ENCODE measurements around the gene ACTG2. TPM values are rescaled to one million over a fixed set of nuclear protein-coding genes. Genes with fewer than 3 reads are reported as not detected.

Gene ACTG2
- total RNA-seq, 1 donor from 2014 or later, result not detected

GRCh38 chr2:73896362-73897239, 3.8 kb downstream of the ACTG2 start:
- Mint-ChIP-seq H3K4me3 (ENCODE audit: unreplicated experiment) (no peak overlapping the region), H3K36me3 (ENCODE audit: unreplicated experiment) (no peaks in the 10 kb centered on the region), H3K27ac (ENCODE audit: unreplicated experiment) (no peak overlapping the region), H3K27me3 (ENCODE audit: unreplicated experiment) (peaks cover 4% of the 10 kb centered on the region), H3K9me3 (ENCODE audit: unreplicated experiment) (peaks cover 2% of the 10 kb centered on the region), H3K4me1 (ENCODE audit: low read depth, unreplicated experiment) (peaks cover 2% of the 10 kb centered on the region)
- TF ChIP-seq, protein P1, sequence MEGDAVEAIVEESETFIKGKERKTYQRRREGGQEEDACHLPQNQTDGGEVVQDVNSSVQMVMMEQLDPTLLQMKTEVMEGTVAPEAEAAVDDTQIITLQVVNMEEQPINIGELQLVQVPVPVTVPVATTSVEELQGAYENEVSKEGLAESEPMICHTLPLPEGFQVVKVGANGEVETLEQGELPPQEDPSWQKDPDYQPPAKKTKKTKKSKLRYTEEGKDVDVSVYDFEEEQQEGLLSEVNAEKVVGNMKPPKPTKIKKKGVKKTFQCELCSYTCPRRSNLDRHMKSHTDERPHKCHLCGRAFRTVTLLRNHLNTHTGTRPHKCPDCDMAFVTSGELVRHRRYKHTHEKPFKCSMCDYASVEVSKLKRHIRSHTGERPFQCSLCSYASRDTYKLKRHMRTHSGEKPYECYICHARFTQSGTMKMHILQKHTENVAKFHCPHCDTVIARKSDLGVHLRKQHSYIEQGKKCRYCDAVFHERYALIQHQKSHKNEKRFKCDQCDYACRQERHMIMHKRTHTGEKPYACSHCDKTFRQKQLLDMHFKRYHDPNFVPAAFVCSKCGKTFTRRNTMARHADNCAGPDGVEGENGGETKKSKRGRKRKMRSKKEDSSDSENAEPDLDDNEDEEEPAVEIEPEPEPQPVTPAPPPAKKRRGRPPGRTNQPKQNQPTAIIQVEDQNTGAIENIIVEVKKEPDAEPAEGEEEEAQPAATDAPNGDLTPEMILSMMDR (IDR thresholded peaks at IDR 0.05; ENCODE audit: partially characterized antibody, unreplicated experiment), result no peak
- no peak for DNase-seq

DNA sequence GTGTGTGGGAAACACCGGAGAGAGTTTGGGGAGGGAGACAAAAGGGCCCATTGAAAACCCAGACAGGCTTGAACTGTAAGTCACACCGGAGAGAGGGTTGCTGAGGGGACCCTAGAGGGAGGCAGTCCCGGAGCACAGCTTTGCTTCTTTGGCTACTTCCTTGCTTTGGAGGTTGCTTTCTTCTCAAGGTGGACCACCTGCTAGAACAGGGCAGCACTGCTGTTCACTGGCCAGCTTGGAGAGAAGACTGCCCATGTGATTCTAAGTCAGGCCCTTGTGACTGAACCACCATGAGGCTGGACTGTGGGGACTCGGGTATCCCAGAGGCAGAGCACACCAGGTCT, 4.4 kb downstream of the ACTG2 start:
- no peak for DNase-seq
- no peak overlapping the region for H3K27ac Mint-ChIP-seq (ENCODE audit: unreplicated experiment)
- H3K4me3 Mint-ChIP-seq (ENCODE audit: unreplicated experiment), result no peak overlapping the region
- TF ChIP-seq, protein P1 (IDR thresholded peaks at IDR 0.05; ENCODE audit: partially characterized antibody, unreplicated experiment), result no peak
- peaks cover 2% of the 10 kb centered on the region for H3K4me1 Mint-ChIP-seq (ENCODE audit: low read depth, unreplicated experiment)
- peaks cover 4% of the 10 kb centered on the region for H3K9me3 Mint-ChIP-seq (ENCODE audit: unreplicated experiment)
- no peaks in the 10 kb centered on the region for H3K36me3 Mint-ChIP-seq (ENCODE audit: unreplicated experiment)
- peaks cover 3% of the 10 kb centered on the region for H3K27me3 Mint-ChIP-seq (ENCODE audit: unreplicated experiment)

- Mint-ChIP-seq H3K27ac (ENCODE audit: unreplicated experiment) (no peak overlapping the region), H3K4me1 (ENCODE audit: low read depth, unreplicated experiment) (peaks cover 2% of the 10 kb centered on the region), H3K27me3 (ENCODE audit: unreplicated experiment) (peaks cover 5% of the 10 kb centered on the region), H3K4me3 (ENCODE audit: unreplicated experiment) (no peak overlapping the region), H3K36me3 (ENCODE audit: unreplicated experiment) (no peaks in the 10 kb centered on the region), H3K9me3 (ENCODE audit: unreplicated experiment) (peaks cover 4% of the 10 kb centered on the region)
- TF ChIP-seq, protein P1 (IDR thresholded peaks at IDR 0.05; ENCODE audit: partially characterized antibody, unreplicated experiment), result no peak
- DNase-seq, result no peak
Observed at GRCh38 chr2:73897934-73898333, 5.1 kb downstream of the ACTG2 start.

DNA sequence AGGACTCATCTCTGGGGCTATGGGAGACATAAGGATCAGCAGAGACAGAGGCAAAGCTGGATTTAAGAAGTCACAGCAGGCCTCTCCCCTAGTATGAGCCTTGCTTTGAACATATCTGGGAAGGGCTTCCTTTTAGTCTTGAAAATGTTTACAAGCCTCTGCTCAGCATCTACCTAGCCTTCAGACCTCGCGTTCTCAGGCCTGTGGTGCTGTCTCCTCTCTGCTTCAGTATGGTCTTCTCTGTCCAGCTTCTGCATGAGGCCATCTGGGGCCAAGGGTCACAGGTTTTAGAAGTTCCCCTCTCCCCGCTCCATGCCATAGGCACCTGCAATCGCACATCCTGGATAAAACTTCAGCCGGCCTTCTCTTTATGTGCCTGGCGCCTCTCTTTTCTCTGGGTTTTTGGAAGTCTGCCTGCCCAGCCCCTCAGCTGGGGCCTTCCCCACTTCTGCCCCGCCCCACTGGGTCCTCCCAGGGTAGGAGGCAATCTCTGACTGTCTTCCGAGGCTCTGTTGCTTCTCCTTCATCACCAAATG, 7.1 kb downstream of the ACTG2 start:
- TF ChIP-seq, protein P1 (IDR thresholded peaks at IDR 0.05; ENCODE audit: partially characterized antibody, unreplicated experiment), result no peak
- H3K4me3 Mint-ChIP-seq (ENCODE audit: unreplicated experiment), result no peak overlapping the region
- peaks cover 3% of the 10 kb centered on the region for H3K27me3 Mint-ChIP-seq (ENCODE audit: unreplicated experiment)
- H3K4me1 Mint-ChIP-seq (ENCODE audit: low read depth, unreplicated experiment), result peaks cover 2% of the 10 kb centered on the region
- H3K36me3 Mint-ChIP-seq (ENCODE audit: unreplicated experiment), result no peaks in the 10 kb centered on the region
- DNase-seq, result no peak
- H3K27ac Mint-ChIP-seq (ENCODE audit: unreplicated experiment), result no peak overlapping the region
- H3K9me3 Mint-ChIP-seq (ENCODE audit: unreplicated experiment), result peaks cover 4% of the 10 kb centered on the region

DNA sequence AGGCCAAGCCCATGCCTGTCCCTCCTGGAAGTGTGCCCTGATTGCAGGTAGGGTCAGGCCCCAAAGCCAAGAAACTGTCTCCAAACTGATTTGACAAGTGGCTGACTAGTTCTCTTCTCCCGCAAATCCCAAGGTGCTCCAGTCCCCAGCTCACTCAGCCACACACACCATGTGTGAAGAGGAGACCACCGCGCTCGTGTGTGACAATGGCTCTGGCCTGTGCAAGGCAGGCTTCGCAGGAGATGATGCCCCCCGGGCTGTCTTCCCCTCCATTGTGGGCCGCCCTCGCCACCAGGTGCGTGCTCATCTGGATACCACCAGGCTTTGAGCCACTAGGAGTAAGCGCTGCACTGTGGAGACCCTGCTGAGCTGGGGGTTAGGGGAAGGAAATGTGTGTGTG, 8.3 kb downstream of the ACTG2 start:
- Mint-ChIP-seq H3K36me3 (ENCODE audit: unreplicated experiment) (no peaks in the 10 kb centered on the region), H3K9me3 (ENCODE audit: unreplicated experiment) (peaks cover 4% of the 10 kb centered on the region), H3K4me1 (ENCODE audit: low read depth, unreplicated experiment) (peaks cover 2% of the 10 kb centered on the region), H3K27ac (ENCODE audit: unreplicated experiment) (no peak overlapping the region), H3K4me3 (ENCODE audit: unreplicated experiment) (no peak overlapping the region), H3K27me3 (ENCODE audit: unreplicated experiment) (peaks cover 3% of the 10 kb centered on the region)
- DNase-seq, result no peak
- TF ChIP-seq, protein P1 (IDR thresholded peaks at IDR 0.05; ENCODE audit: partially characterized antibody, unreplicated experiment), result no peak
